Suprapubic skin (tissue), 4 donors: ENCODE data around the gene DCST2. TPM values are rescaled to one million over a fixed set of nuclear protein-coding genes. Genes with fewer than 3 reads are reported as not detected.

Source experiments
- DNase-seq, 2 donors: peaks; one replicate each; pipeline ENCODE4 v3.0.0-alpha.2; 2019; ENCODE audit warnings: low spot score in 2 of 2
- H3K27ac ChIP-seq: fragments of 200-600 bp; sonication (generic); one replicate; pipeline ENCODE4 v1.5.1; 2019
- H3K27me3 ChIP-seq: fragments of 200-600 bp; sonication (generic); one replicate; pipeline ENCODE4 v1.5.1; 2019
- H3K36me3 ChIP-seq: fragments of 200-600 bp; sonication (generic); one replicate; pipeline ENCODE4 v1.5.1; 2019
- H3K4me1 ChIP-seq: fragments of 200-600 bp; sonication (generic); one replicate; pipeline ENCODE4 v1.5.1; 2019
- H3K4me3 ChIP-seq: fragments of 200-600 bp; sonication (generic); one replicate; pipeline ENCODE4 v1.5.1; 2019; ENCODE audit warnings: mild to moderate bottlenecking
- H3K9me3 ChIP-seq: fragments of 200-600 bp; sonication (generic); one replicate; pipeline ENCODE4 v1.5.1; 2019
- CTCF ChIP-seq, 2 donors: fragments of 200-600 bp in 1 of 2; fragments of 450-650 bp in 1 of 2; sonication (generic) in 1 of 2; IDR thresholded peaks; one replicate each; pipeline ENCODE4 v1.5.1; 2016 to 2019; ENCODE audit warnings: antibody characterized with exemption in 2 of 2, mild to moderate bottlenecking in 1 of 2, moderate library complexity in 1 of 2
- EP300 ChIP-seq: sonication (generic); formaldehyde crosslinking; IDR thresholded peaks from one replicate; pipeline ENCODE4 v1.6.1; 2017; ENCODE audit warnings: antibody characterized with exemption
- POLR2A ChIP-seq, 2 donors: fragments of 450-650 bp; IDR thresholded peaks; one replicate each; pipeline ENCODE4 v1.6.1; 2017; ENCODE audit warnings: antibody characterized with exemption in 2 of 2, mild to moderate bottlenecking in 2 of 2, moderate library complexity in 2 of 2
- POLR2AphosphoS5 ChIP-seq, 3 donors: sonication (generic); formaldehyde crosslinking; IDR thresholded peaks; one replicate each; pipeline ENCODE4 v1.6.1; 2017; ENCODE audit warnings: antibody characterized with exemption in 3 of 3
- whole genome bisulfite sequencing: methylation state at CpG from one replicate; pipeline ENCODE4 v1.1.5; 2018; 5-methylcytosine and 5-hydroxymethylcytosine counted together
- total RNA-seq, 4 donors: library from RNA; depleted of rRNA; stranded (reverse); fragments of >200 nt; gene quantifications; one replicate each; pipeline ENCODE4 v1.1.0, GENCODE V29; 2016

DCST2 gene
- total RNA-seq, 4 donors from 2014 or later = 13.4 to 36.0 (median 14.5) TPM

GRCh38 chr1:155043793-155044192, 10.2 kb upstream of the DCST2 start:
- H3K36me3 ChIP-seq = no peaks in the 10 kb centered on the region
- no peak for DNase-seq
- 72% methylated on average over 3 of the region's 3 CpGs for WGBS
- no peak overlapping the region for H3K27ac ChIP-seq
- no peak overlapping the region for H3K4me3 ChIP-seq
- peaks cover 36% of the 10 kb centered on the region for H3K4me1 ChIP-seq
- TF ChIP-seq POLR2AphosphoS5 (IDR thresholded peaks at IDR 0.05) (no peak), POLR2A (IDR thresholded peaks at IDR 0.05) (no peak), EP300 (no peak), CTCF (IDR thresholded peaks at IDR 0.05) (no peak)
- H3K9me3 ChIP-seq = no peaks in the 10 kb centered on the region
- no peaks in the 10 kb centered on the region for H3K27me3 ChIP-seq

- H3K36me3 ChIP-seq = no peaks in the 10 kb centered on the region
- H3K4me3 ChIP-seq = no peak overlapping the region
- H3K27me3 ChIP-seq = no peaks in the 10 kb centered on the region
- WGBS = 58% methylated on average over 10 of the region's 12 CpGs
- peaks cover 36% of the 10 kb centered on the region for H3K4me1 ChIP-seq
- TF ChIP-seq POLR2AphosphoS5 (IDR thresholded peaks at IDR 0.05) (no peak), CTCF (IDR thresholded peaks at IDR 0.05) (no peak), EP300 (no peak), POLR2A (IDR thresholded peaks at IDR 0.05) (no peak)
- no peak for DNase-seq
- H3K27ac ChIP-seq = no peak overlapping the region
- H3K9me3 ChIP-seq = no peaks in the 10 kb centered on the region
Measured at GRCh38 chr1:155043301-155043702, 9.7 kb upstream of the DCST2 start.

- 82% methylated on average over 5 of the region's 5 CpGs for WGBS
- no peak overlapping the region for H3K27ac ChIP-seq
- H3K4me1 ChIP-seq = peaks cover 41% of the 10 kb centered on the region
- no peak overlapping the region for H3K4me3 ChIP-seq
- TF ChIP-seq EP300 (no peak), POLR2AphosphoS5 (IDR thresholded peaks at IDR 0.05) (no peak), CTCF (IDR thresholded peaks at IDR 0.05) (no peak), POLR2A (IDR thresholded peaks at IDR 0.05) (no peak)
- H3K9me3 ChIP-seq = no peaks in the 10 kb centered on the region
- no peaks in the 10 kb centered on the region for H3K27me3 ChIP-seq
- DNase-seq = no peak
- no peaks in the 10 kb centered on the region for H3K36me3 ChIP-seq
Measured at GRCh38 chr1:155042789-155043188, 9.2 kb upstream of the DCST2 start.

DNA sequence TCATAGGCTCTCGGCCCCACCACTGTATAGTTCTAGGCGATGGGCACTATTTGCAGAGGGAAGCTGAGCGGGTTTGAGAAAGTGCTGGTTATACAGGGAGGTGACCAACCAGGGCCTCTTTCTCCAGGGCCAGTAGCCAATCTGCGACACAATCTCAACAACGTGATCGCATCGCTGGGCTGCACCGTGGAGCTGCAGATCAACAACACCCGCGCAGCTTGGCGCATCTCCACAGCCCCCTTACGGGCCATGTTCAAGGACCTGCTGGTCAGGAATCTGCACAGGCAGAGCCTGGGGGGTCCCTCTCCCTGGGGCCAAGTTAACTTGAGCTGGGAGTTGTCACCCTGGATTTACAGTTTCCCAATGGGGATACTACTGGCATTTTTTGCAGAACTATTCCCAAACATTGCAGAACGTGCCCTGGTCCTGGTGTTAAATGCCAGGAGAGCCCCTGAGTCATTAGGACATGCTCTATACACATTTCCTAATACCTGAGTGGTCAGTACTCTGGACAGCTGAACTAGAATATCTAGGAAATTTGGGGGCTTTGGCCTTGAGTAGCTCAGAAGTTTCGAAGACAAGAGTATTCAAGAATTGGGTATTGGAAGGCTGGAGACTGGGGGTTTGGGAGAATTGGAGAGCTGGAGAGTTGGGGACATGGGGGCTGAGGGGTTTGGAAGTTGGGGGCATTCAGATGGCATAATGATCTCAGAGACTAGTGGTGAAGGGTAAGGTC, 6.9 kb upstream of the DCST2 start:
- Histone ChIP-seq H3K27ac (no peak overlapping the region), H3K4me1 (peaks cover 52% of the 10 kb centered on the region), H3K9me3 (no peaks in the 10 kb centered on the region), H3K4me3 (no peak overlapping the region), H3K27me3 (no peaks in the 10 kb centered on the region), H3K36me3 (no peaks in the 10 kb centered on the region)
- TF ChIP-seq CTCF (IDR thresholded peaks at IDR 0.05) (no peak), EP300 (no peak), POLR2A (IDR thresholded peaks at IDR 0.05) (no peak), POLR2AphosphoS5 (IDR thresholded peaks at IDR 0.05) (no peak)
- 89% methylated on average over 9 of the region's 14 CpGs for WGBS
- DNase-seq = no peak

- 76% methylated on average over 4 of the region's 4 CpGs for WGBS
Measured at GRCh38 chr1:155039308-155039669, 5.7 kb upstream of the DCST2 start.

More at GRCh38 chr1:155039308-155039669, 5.7 kb upstream of the DCST2 start:
- Histone ChIP-seq H3K9me3 (no peaks in the 10 kb centered on the region), H3K36me3 (no peaks in the 10 kb centered on the region), H3K27me3 (no peaks in the 10 kb centered on the region), H3K4me3 (no peak overlapping the region), H3K27ac (peak overlapping the region; percentile 95), H3K4me1 (peaks cover 43% of the 10 kb centered on the region)
- TF ChIP-seq CTCF (IDR thresholded peaks at IDR 0.05) (no peak), POLR2AphosphoS5 (IDR thresholded peaks at IDR 0.05) (no peak), EP300 (no peak), POLR2A (IDR thresholded peaks at IDR 0.05) (no peak)
- DNase-seq = no peak
